GM19025 (cell line): ENCODE results near the gene LPO.

ENCODE experiments used
- ATAC-seq: cut with Tn5 transposase; IDR thresholded peaks from one replicate; pipeline ENCODE4 v1.9.1; 2021; ENCODE audit warnings: mild to moderate bottlenecking, low read depth, moderate library complexity; ENCODE audit not compliant: unreplicated experiment

Gene LPO

DNA sequence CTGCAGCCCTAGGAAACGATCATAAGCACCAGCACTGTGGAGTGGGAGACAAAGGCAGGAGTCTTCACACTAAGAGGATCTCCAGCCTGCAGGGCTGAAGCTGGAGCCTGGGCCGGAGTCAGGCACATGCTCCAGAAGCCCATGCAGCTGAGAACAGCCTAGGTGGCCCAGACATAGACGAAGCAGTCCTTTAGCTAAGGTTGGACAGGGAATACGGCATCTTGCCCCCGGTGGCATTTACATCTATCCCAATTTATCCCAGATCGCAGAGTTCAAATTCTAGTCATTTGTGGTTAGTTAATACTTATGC, 76.3 kb downstream of the LPO start:
- ATAC-seq = no peak

DNA sequence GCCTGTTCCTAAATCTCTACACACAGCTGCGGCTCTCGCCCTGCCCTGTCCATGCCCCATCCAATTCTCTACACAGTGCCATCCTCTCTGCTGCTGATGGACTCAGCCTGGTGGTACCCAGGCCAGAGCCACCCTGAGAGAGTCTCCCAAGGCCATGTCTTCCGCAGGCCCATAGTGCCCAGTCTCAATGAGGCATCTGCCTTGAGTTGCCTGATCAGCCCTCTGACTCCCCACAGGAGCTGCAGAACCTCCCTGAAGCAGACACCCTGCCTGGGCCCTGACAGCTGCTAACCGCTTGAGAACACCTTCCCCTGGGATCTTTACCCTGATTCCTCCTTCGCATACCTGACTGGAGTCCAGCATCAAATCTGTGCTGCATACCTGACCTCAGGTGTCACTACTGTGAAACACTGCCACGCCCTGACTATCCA, 76.9 kb downstream of the LPO start:
- ATAC-seq = no peak

DNA sequence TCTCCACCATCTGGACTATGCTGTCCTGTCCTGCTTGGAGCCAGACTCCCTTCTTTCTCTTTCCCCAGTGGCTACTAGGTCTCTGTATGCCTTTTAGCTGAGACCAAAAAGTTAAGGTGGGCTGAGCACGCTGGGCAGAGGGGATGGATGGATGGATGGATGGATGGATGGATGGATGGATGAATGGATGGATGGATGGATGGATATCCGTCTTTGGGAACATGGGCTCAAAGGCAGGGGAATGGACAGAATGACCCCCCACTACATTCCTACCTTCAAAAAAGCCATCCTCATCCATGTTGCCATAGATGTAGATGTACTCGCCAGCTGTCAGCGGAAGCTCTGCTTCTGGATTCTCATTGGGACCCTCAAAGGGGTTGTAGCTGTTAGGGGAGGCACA, 77.4 kb downstream of the LPO start:
- no peak for ATAC-seq

DNA sequence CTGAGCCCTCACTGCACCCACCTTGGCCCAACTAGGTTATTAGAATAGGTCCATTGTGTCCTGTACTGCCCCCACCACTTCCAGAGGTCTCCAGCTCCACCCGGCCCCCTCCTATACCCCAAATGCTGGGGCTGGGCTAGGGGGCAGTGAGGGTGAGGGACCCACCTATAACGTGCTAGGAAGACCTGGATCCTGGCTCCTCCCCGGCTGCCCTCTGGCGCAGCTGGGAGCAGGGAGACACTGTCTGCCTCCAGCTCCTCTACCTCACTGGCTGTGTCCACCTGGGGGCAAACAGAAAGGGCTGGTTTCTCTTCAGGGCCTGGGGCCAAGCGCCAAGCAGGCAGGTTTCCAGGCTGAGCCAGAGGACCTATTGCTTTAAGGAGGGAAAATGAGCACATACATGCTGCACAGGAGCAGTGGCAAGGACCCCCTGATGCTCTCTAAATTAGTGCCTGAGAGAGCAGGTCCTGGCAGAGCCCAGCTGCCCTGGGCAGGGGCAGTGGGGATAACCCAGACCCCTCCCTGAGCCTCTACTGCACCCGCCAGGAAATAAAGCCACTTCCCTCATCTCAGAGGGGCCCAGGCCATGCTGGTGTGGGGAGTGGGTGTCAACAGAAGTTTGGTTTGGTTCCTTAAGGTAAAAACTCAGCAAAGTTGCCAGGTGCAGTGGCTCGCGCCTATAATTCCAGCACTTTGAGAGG, 78.0 kb downstream of the LPO start:
- ATAC-seq = no peak

DNA sequence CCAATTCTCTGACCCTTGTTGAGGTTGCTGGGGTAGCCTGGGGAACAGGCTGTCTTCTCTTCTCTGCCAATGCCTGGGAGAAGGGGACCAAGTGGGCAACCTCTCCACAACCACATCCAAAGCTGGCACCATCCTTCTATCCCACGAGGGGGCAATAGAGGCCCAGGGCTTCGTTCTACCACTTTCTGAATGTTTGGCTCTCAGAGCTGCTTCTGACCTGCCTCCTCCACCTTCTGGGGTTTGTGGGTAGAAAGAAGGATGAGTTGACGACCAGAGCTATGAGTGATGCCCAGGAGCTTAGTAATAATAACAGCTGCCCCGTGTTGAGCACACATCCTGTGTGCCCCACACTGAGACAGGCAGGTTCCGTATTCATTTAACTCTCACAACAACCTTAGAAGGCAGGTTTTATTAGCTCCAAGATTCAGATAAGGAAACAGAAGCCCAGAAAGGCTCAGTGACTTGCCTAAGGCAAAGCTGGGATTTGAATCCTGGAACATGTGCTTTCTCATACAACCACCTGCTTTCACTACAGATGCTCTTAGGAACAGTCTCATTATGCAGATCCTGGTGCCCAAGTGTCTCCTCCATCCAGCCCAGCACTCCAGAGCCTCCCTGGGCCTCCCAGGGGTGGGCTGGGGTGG, 79.2 kb downstream of the LPO start:
- no peak for ATAC-seq

DNA sequence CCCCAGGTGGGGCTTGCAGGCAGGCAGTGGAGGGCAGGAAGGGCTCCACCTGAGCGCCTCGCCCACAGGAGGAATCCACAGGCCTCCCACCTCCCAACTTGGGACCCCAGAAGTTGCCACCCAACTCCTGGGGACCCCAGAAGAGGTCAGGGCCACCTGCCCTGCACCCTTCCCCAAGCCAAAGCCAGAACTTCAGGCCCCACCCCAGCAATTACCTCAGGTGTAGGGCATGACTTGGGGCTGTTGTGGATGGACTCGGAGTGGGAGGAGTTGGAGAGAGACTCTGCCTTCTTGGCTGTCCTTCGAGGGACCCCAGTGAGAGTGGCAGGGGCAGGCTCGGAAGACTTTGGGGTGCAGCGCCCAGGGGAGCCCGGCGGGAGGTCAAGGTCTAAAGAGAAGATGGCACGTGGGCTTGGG, 79.7 kb downstream of the LPO start:
- no peak for ATAC-seq
